Kidney (tissue), 14 donors: ENCODE results near the gene SMIM22. TPM values are rescaled to one million over a fixed set of nuclear protein-coding genes. Genes with fewer than 3 reads are reported as not detected.
"Not testable (repeated sequence)": the region's sequence is repeated elsewhere in the genome, so short reads cannot be mapped to it uniquely, and the experiment has no call there.

Source experiments
- DNase-seq, 5 donors: peaks; one replicate each; pipeline ENCODE4 v3.0.0-alpha.2; 2013 to 2020
- FAIRE-seq: peaks from 2 replicates; lab custom pipeline; 2012; peaks lifted over from hg19 to GRCh38; lab: Jason Lieb, UNC
- H3K27ac ChIP-seq, 2 donors: one replicate each; pipeline ENCODE4 v1.7.0; 2013; ENCODE audit warnings: low read depth in 2 of 2, low read length in 2 of 2, inconsistent platforms in 1 of 2
- H3K27me3 ChIP-seq: one replicate; pipeline ENCODE4 v1.7.1; 2013; ENCODE audit warnings: low read length, inconsistent platforms; ENCODE audit not compliant: control insufficient read depth, insufficient read depth
- H3K36me3 ChIP-seq, 3 donors: one replicate each; pipeline versions ENCODE4 v1.7.0 to v1.7.1; 2013; ENCODE audit warnings: low read length in 3 of 3, control low read depth in 1 of 3, inconsistent platforms in 1 of 3; ENCODE audit not compliant: insufficient read depth in 3 of 3, control insufficient read depth in 2 of 3
- H3K4me1 ChIP-seq, 3 donors: one replicate each; pipeline versions ENCODE4 v1.7.0 to v1.7.1; 2013; ENCODE audit warnings: low read length in 3 of 3, inconsistent platforms in 1 of 3, low read depth in 1 of 3; ENCODE audit not compliant: control insufficient read depth in 2 of 3, insufficient read depth in 2 of 3
- H3K4me3 ChIP-seq, 3 donors: one replicate each; pipeline versions ENCODE4 v1.7.0 to v1.8.1; 2013; ENCODE audit warnings: low read length in 3 of 3, control low read depth in 1 of 3, inconsistent platforms in 1 of 3
- H3K9ac ChIP-seq, 3 donors: one replicate each; pipeline versions ENCODE4 v1.7.0 to v1.7.1; 2013; ENCODE audit warnings: low read length in 3 of 3, control low read depth in 1 of 3, inconsistent platforms in 1 of 3
- H3K9me3 ChIP-seq, 3 donors: one replicate each; pipeline versions ENCODE4 v1.7.0 to v1.7.1; 2013; ENCODE audit warnings: low read length in 3 of 3, control low read depth in 1 of 3, inconsistent platforms in 1 of 3; ENCODE audit not compliant: control insufficient read depth in 2 of 3, insufficient read depth in 1 of 3
- CTCF ChIP-seq: IDR thresholded peaks from 3 replicates; pipeline ENCODE4 v1.5.1; 2012; ENCODE audit warnings: mild to moderate bottlenecking, moderate library complexity, borderline replicate concordance; ENCODE audit not compliant: insufficient read depth; ENCODE audit errors: extremely low read depth
- intact Hi-C: fragments of 100-400 bp; cut with DNase I; formaldehyde crosslinking; loops from one replicate; pipeline ENCODE4 v1.11.1; 2022
- polyA plus RNA-seq: library from polyadenylated mRNA; stranded (reverse); fragments of 350-450 nt; fragmentation: Illumina TruSeq; extraction: RNeasy Lipid Tissue Mini Kit (QIAGEN cat#74804); gene quantifications from one replicate; pipeline ENCODE4 v1.2.3, GENCODE V29; 2014; ENCODE audit warnings: low read depth, low replicate concordance; ENCODE audit not compliant: insufficient read depth
- total RNA-seq: library from RNA; stranded (reverse); fragmentation: NEBNext Ultra II Directional; extraction: Animal tissue kit (Norgen Biotek cat#: 25700); gene quantifications from one replicate; pipeline ENCODE4 v1.2.1, GENCODE V29; 2021
- donor health status: control.
- donor health status: control.
- donor health status: control.
- donor health status: control.
- donor health status: control.
- donor health status: DM: yes; HTN: yes; CAD: no.
- donor health status: Normal renal cell carcinoma (clear cell type).

The SMIM22 gene
- total and polyA plus RNA-seq, 2 donors from 2014 or later = 36.5 to 74.2 TPM

GRCh38 chr16:4780235-4780634, 14.9 kb upstream of the SMIM22 start:
- no peak for TF ChIP-seq CTCF
- H3K27me3 ChIP-seq = no peaks in the 10 kb centered on the region
- H3K4me3 ChIP-seq = no peak overlapping the region
- H3K9ac ChIP-seq = no peak overlapping the region
- H3K27ac ChIP-seq = no peak overlapping the region
- no peaks in the 10 kb centered on the region for H3K4me1 ChIP-seq
- no peaks in the 10 kb centered on the region for H3K9me3 ChIP-seq
- H3K36me3 ChIP-seq = no peaks in the 10 kb centered on the region
- intact Hi-C loops = no loop called here
- no peak for FAIRE-seq
- no peak for DNase-seq

DNA sequence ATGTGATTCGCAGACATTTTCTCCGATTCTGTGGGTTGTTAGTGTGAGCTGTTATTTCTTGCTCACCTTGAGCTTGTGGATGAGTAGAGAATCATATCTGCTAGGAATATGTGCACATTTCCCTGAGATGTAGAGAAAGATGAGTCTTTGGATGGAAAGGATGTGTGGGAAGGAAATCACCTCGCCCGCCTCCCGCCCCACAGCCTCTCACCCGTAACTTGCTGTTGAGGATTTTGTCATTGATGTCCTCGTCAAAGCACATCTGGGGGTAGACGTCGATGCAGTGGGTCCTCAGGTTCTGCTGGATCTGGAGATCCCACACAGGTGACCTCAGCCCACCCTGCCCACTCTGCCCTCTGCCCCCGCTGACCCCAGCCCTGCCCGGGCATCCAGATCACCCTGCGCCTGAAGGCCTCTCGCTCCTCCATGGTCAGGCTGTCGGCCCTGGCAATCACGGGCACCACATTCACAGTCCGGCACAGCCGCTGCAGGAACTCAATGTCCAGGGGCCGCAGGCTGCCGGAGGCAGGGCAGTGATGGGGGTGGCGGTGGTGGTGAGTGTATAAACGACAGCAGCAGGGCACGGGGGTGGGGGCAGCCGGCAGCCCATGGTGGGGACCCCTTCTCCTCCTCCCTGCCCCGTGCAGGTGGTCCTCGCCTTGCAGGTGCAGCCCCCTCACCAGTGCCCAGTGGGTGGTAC, 11.8 kb upstream of the SMIM22 start:
- H3K4me1 ChIP-seq = no peaks in the 10 kb centered on the region
- no peak for TF ChIP-seq CTCF
- intact Hi-C loops = no loop called here
- no peaks in the 10 kb centered on the region for H3K27me3 ChIP-seq
- no peak overlapping the region for H3K9ac ChIP-seq
- no peak overlapping the region for H3K4me3 ChIP-seq
- no peaks in the 10 kb centered on the region for H3K36me3 ChIP-seq
- H3K9me3 ChIP-seq = no peaks in the 10 kb centered on the region
- H3K27ac ChIP-seq = no peak overlapping the region
- FAIRE-seq (no peak), DNase-seq (no peak)

DNA sequence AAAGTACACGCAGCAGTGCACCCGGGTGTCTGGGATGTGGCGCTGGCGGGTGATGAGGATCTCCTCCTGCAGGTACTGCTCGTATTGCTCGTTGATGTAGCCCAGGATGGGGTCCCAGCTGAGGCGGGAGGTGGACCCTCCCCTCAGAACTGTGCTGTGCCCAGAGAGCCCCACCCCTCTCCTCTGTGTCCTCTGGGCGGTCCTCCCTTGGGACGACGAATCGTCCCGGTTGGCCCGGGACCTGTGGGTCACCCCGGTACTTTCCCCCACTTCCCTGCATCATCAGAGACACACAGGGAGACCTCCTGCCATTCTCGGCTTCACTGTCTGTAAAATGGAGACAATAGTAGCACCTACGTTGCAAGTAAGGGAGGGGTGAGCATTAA, 11.2 kb upstream of the SMIM22 start:
- intact Hi-C loops = no loop called here
- Histone ChIP-seq H3K4me1 (no peaks in the 10 kb centered on the region), H3K27ac (no peak overlapping the region), H3K9ac (no peak overlapping the region), H3K4me3 (no peak overlapping the region), H3K36me3 (no peaks in the 10 kb centered on the region), H3K27me3 (no peaks in the 10 kb centered on the region), H3K9me3 (no peaks in the 10 kb centered on the region)
- no peak for DNase-seq
- no peak for FAIRE-seq
- no peak for TF ChIP-seq CTCF

DNA sequence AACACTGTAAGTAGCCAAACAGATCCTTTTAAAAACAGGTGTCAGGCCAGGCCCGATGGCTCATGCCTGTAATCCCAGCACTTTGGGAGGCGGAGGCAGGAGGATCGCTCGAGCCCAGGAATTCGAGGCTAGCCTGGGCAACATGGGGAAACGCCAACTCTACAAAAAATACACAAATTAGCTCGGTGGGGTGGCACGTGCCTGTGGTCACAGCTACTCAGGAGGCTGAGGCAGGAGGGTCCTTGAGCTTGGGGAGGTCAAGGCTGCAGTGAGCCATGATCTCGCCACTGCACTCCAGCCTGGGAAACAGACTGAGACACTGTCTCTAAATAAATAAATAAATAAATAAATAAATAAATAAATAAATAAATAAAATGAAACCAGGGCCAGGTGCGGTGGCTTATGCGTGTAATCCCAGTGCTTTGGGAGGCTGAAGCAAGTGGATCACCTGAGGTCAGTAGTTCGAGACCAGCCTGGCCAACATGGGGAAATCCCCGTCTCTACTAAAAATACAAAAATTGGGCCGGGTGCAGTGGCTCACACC, 10.7 kb upstream of the SMIM22 start:
- H3K4me3 ChIP-seq, H3K27ac ChIP-seq, DNase-seq, FAIRE-seq, H3K9ac ChIP-seq, H3K36me3 ChIP-seq, H3K9me3 ChIP-seq, H3K4me1 ChIP-seq, H3K27me3 ChIP-seq, intact Hi-C loops: not testable (repeated sequence)
